BJ (cell line): Measurements from ENCODE around the gene GAPDHS. TPM values are rescaled to one million over a fixed set of nuclear protein-coding genes. Genes with fewer than 3 reads are reported as not detected.
A peak's percentile ranks its signal among the peaks of the same experiment; 100 is the strongest.

Experiments used
- CTCF ChIA-PET: fragments of 350-600 bp; formaldehyde crosslinking; extraction: SDS; loops from one replicate; lab custom pipeline; 2021; ENCODE audit warnings: antibody characterized with exemption, inconsistent platforms; lab: Yijun Ruan, JAX
- POLR2A ChIA-PET: fragments of 300-600 bp; sonication (Branson Sonifier 250); formaldehyde crosslinking; extraction: SDS; loops from one replicate; lab custom pipeline; 2021; ENCODE audit warnings: antibody characterized with exemption; lab: Charles Lee
- DNase-seq: peaks from one replicate; pipeline ENCODE4 v3.0.0-alpha.2; 2011; ENCODE audit warnings: low read depth
- H3K27me3 ChIP-seq: 2 replicates; pipeline ENCODE4 v1.6.0; 2011; ENCODE audit warnings: low read length; ENCODE audit not compliant: control insufficient read depth, insufficient read depth
- H3K36me3 ChIP-seq: 2 replicates; pipeline ENCODE4 v1.5.1; 2011; ENCODE audit warnings: low read length; ENCODE audit not compliant: control insufficient read depth, insufficient read depth
- H3K4me3 ChIP-seq: 2 replicates; pipeline ENCODE4 v1.5.1; 2011; ENCODE audit warnings: low read depth, mild to moderate bottlenecking, control low read depth, low read length
- CTCF ChIP-seq: IDR thresholded peaks from 2 replicates; pipeline ENCODE4 v1.5.1; 2011; ENCODE audit warnings: low read depth, mild to moderate bottlenecking, control low read depth, inconsistent platforms, low read length, moderate library complexity; ENCODE audit not compliant: insufficient read depth
- polyA plus RNA-seq: library from polyadenylated mRNA; depleted of rRNA; stranded (reverse); fragments of >200 nt; gene quantifications from 2 replicates; pipeline ENCODE4 v1.2.3, GENCODE V29; 2011

Gene GAPDHS
- polyA plus RNA-seq, 1 experiment: not detected

GRCh38 chr19:35552534-35553384 is 19.5 kb downstream of the GAPDHS start:
- DNase-seq: no peak
- CTCF ChIA-PET: interaction anchor here (2.3 kb wide), 1 partner anchor 42 kb away, joined by 6 read pairs; no protein-coding TSS in a partner anchor
- POLR2A ChIA-PET: no interaction called here

GRCh38 chr19:35553385-35554000 is 20.2 kb downstream of the GAPDHS start:
- no peak for DNase-seq

More at GRCh38 chr19:35552534-35553384, 19.5 kb downstream of the GAPDHS start:
- no peak for TF ChIP-seq CTCF
- no peak overlapping the region for H3K4me3 ChIP-seq
- H3K27me3 ChIP-seq: peaks cover 3% of the 10 kb centered on the region; the same call in 1 of the 2 replicates
- H3K36me3 ChIP-seq: no peaks in the 10 kb centered on the region

GRCh38 chr19:35554076-35554475 is 20.8 kb downstream of the GAPDHS start:
- no peak for DNase-seq
- ChIA-PET CTCF (no interaction called here), POLR2A (no interaction called here)
- Histone ChIP-seq H3K36me3 (no peaks in the 10 kb centered on the region), H3K27me3 (peaks cover 6% of the 10 kb centered on the region), H3K4me3 (no peak overlapping the region)
- no peak for TF ChIP-seq CTCF

More at GRCh38 chr19:35553385-35554000, 20.2 kb downstream of the GAPDHS start:
- H3K36me3 ChIP-seq: no peaks in the 10 kb centered on the region
- H3K4me3 ChIP-seq: no peak overlapping the region
- TF ChIP-seq CTCF: no peak
- H3K27me3 ChIP-seq: peaks cover 3% of the 10 kb centered on the region; the same call in 1 of the 2 replicates
- CTCF ChIA-PET: interaction anchor here (2.3 kb wide), 1 partner anchor 43 kb away, joined by 6 read pairs; no protein-coding TSS in a partner anchor
- POLR2A ChIA-PET: no interaction called here

- DNase-seq: no peak
- CTCF ChIA-PET: interaction anchor here (1.0 to 1.2 kb wide), 4 partner anchors 11 to 264 kb away, joined by 3 to 5 read pairs (median 3); partner anchors contain the start of gene PSENEN
- peaks cover 11% of the 10 kb centered on the region for H3K27me3 ChIP-seq
- 0 out of 2 replicates have a peak, but pooled peaks have one; percentile 27 for TF ChIP-seq CTCF
- POLR2A ChIA-PET: no interaction called here
- H3K36me3 ChIP-seq: no peaks in the 10 kb centered on the region
- no peak overlapping the region for H3K4me3 ChIP-seq
Observed at GRCh38 chr19:35555301-35556005, 22.2 kb downstream of the GAPDHS start.
